GM12873 (cell line): ENCODE results near the gene CNTN3.

Experiments used
- CTCF ChIP-seq: IDR thresholded peaks from 2 replicates; pipeline ENCODE4 v1.5.1; 2012; ENCODE audit warnings: low read depth, mild to moderate bottlenecking, moderate library complexity, low read length, control low read depth; ENCODE audit not compliant: insufficient read depth; ENCODE audit errors: missing control alignments

Gene CNTN3

GRCh38 chr3:74613060-74613459 lies 1.4 kb downstream of the CNTN3 start:
- TF ChIP-seq CTCF = no peak

- no peak for TF ChIP-seq CTCF
Observed at GRCh38 chr3:74611206-74611605, 3.3 kb downstream of the CNTN3 start.

- TF ChIP-seq CTCF = no peak
Observed at GRCh38 chr3:74607803-74608202, 6.7 kb downstream of the CNTN3 start.

GRCh38 chr3:74606996-74607395 lies 7.5 kb downstream of the CNTN3 start:
- TF ChIP-seq CTCF = no peak

- TF ChIP-seq CTCF = no peak
Observed at GRCh38 chr3:74605437-74605836, 9.0 kb downstream of the CNTN3 start.

- TF ChIP-seq CTCF = no peak
Observed at GRCh38 chr3:74603292-74603691, 11.2 kb downstream of the CNTN3 start.

- TF ChIP-seq CTCF = no peak
Observed at GRCh38 chr3:74602471-74602870, 12.0 kb downstream of the CNTN3 start.
